ENCODE measurements around the gene VPS45. TPM values are rescaled to one million over a fixed set of nuclear protein-coding genes. Genes with fewer than 3 reads are reported as not detected.

The VPS45 gene
- total RNA-seq, 1 donor from 2014 or later: 37.4 TPM

DNA sequence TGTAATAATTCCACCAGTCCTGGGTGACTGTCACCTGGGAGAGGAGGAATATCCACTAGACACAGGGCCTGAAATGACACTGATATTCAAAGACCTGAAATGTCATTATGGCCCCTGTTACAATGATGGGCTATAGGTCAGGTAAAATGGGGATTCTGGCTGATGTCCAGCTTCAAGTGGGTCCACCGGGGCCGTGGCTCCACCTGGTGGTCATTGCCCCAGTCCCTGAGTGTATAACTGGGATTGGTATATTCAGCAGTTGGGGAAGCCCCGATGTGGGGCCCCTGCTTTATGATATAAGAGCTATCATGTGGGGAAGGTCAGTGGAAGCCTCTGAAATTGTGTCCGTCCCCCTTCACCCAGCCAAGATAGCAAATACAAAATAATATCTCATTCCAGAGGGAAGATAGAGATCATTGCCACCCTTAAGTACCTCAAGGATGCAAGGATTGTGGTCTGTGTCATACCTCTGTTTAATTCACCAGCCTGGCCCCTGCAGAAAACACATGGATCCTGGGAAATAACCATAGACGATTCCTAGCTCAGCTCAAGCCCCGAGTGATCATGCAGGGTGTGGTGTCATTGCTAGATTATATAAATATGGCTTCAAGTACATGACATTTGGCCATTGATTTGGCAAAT, 101.5 kb downstream of the VPS45 start:
- no peak overlapping the region for H3K4me3 ChIP-seq
- H3K27me3 ChIP-seq: no peaks in the 10 kb centered on the region
- intact Hi-C loops (cut with DNase I): no loop called here
- ATAC-seq (peak; percentile 78), DNase-seq (peak; percentile 76)
- H3K9me3 ChIP-seq: no peaks in the 10 kb centered on the region
- no peaks in the 10 kb centered on the region for H3K4me1 ChIP-seq
- H3K36me3 ChIP-seq: no peaks in the 10 kb centered on the region
- H3K27ac ChIP-seq: no peak overlapping the region
- TF ChIP-seq, protein P1, sequence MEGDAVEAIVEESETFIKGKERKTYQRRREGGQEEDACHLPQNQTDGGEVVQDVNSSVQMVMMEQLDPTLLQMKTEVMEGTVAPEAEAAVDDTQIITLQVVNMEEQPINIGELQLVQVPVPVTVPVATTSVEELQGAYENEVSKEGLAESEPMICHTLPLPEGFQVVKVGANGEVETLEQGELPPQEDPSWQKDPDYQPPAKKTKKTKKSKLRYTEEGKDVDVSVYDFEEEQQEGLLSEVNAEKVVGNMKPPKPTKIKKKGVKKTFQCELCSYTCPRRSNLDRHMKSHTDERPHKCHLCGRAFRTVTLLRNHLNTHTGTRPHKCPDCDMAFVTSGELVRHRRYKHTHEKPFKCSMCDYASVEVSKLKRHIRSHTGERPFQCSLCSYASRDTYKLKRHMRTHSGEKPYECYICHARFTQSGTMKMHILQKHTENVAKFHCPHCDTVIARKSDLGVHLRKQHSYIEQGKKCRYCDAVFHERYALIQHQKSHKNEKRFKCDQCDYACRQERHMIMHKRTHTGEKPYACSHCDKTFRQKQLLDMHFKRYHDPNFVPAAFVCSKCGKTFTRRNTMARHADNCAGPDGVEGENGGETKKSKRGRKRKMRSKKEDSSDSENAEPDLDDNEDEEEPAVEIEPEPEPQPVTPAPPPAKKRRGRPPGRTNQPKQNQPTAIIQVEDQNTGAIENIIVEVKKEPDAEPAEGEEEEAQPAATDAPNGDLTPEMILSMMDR (IDR thresholded peaks at IDR 0.05): peak; percentile 73

DNA sequence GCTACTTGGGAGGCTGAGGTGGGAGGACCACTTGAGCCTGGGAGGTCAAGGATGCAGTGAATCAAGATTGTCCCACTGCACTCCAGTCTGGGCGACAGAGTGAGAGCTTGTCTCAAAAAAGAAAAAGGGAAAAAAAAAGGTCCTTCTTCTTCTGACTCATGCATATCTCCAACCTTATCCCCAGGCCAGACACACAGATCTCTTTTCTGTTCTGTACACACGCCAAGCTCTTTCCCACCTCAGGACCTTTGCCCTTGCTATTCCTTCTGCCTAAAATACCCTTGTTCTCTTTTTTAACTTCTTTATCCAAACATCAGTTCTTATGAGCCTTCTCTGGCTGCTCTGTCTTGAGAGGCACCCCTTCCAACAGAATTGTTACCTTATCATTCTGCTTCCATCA, 104.2 kb downstream of the VPS45 start:
- intact Hi-C loops (cut with DNase I): no loop called here
- TF ChIP-seq, protein P1 (IDR thresholded peaks at IDR 0.05): no peak
- no peak overlapping the region for H3K27ac ChIP-seq
- DNase-seq (no peak), ATAC-seq (no peak)
- no peaks in the 10 kb centered on the region for H3K9me3 ChIP-seq
- H3K27me3 ChIP-seq: no peaks in the 10 kb centered on the region
- no peak overlapping the region for H3K4me3 ChIP-seq
- H3K36me3 ChIP-seq: no peaks in the 10 kb centered on the region
- H3K4me1 ChIP-seq: no peaks in the 10 kb centered on the region

DNA sequence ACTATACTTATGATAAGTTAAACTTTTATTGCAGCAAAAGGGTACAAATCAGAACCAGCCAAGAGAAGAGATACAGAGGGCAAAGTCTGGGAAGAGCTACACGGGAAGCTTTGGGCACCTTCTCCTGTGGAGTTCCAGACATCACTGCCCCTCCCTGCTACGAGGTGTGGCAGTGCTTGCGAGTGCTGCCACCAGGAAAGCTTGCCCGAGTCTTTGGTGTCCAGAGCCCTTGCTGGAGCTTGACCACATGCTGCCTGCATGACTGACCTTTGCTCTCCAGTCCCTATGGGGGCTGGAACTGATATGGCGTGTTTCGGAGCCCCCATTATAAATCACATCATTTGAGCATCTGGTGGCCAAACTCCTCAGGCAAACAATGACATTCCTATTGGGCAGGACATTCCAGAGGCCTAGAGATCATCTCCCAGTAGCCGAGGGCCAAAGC, 105.6 kb downstream of the VPS45 start:
- no peaks in the 10 kb centered on the region for H3K27me3 ChIP-seq
- no peak for ATAC-seq
- no peak overlapping the region for H3K27ac ChIP-seq
- H3K4me3 ChIP-seq: no peak overlapping the region
- TF ChIP-seq, protein P1 (IDR thresholded peaks at IDR 0.05): no peak
- H3K36me3 ChIP-seq: no peaks in the 10 kb centered on the region
- DNase-seq: no peak
- intact Hi-C loops (cut with DNase I): no loop called here
- H3K4me1 ChIP-seq: no peaks in the 10 kb centered on the region
- no peaks in the 10 kb centered on the region for H3K9me3 ChIP-seq

DNA sequence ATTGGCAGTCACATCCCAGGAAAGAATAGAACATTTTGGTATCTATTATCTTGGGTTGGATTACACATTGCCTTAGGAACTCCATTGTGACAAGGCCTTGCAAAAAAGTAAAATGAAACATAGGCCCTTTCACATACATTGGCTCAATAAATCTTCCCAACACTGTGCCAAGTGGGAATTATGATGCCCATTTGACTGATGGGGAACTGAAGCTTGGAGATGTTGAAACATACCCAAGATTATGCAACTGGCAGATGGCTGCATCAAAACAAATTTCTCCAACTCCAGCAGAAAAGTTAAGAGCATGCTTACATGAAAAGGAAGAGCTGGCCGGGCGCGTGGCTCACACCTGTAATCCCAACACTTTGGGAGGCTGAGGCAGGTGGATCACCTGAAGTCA, 109.0 kb downstream of the VPS45 start:
- Histone ChIP-seq H3K27me3 (no peaks in the 10 kb centered on the region), H3K4me3 (no peak overlapping the region), H3K27ac (no peak overlapping the region), H3K4me1 (no peaks in the 10 kb centered on the region), H3K9me3 (no peaks in the 10 kb centered on the region), H3K36me3 (no peaks in the 10 kb centered on the region)
- ATAC-seq (peak; percentile 24), DNase-seq (no peak)
- intact Hi-C loops (cut with DNase I): no loop called here
- TF ChIP-seq, protein P1 (IDR thresholded peaks at IDR 0.05): no peak

DNA sequence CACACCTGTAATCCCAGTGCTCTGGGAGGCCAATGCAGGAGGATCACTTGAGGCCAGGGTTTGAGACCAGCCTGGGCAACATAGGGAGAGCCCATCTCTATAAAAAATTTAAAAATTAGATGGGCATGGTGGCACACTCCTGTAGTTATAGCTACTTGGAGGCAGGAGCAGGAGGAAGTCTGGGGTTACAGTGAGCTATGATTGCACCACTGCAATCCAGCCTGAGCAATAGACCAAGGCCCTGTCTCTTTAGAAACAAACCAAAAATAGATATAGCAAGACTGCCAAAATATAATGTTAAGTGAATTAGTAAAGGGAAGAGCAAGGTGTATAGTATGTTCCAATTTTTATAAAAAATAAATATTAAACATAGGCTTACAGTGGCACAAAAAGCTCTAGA, 111.0 kb downstream of the VPS45 start:
- Histone ChIP-seq H3K27ac (no peak overlapping the region), H3K4me3 (no peak overlapping the region), H3K9me3 (no peaks in the 10 kb centered on the region), H3K4me1 (no peaks in the 10 kb centered on the region), H3K27me3 (no peaks in the 10 kb centered on the region), H3K36me3 (no peaks in the 10 kb centered on the region)
- intact Hi-C loops (cut with DNase I): no loop called here
- DNase-seq: no peak
- peak; percentile 68 for ATAC-seq
- TF ChIP-seq, protein P1 (IDR thresholded peaks at IDR 0.05): no peak

DNA sequence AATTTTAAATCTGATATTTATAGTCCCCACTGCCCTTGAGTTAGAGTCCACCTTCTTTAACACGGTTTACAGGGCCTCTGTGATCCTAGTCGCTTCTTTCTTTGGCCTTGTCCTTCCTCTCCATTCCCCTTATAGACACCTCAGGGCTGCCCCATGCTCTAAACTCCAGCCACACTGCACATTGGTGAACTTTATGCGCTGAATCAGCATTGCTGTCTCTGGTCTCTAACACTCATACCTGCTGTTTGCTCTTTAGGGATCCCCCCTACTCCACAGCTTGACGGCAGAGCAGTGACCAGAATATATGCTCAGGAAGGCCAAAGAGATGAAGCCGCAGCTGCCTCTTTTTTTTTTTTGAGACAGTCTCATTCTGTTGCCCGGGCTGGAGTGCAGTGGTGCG, 112.3 kb downstream of the VPS45 start:
- ATAC-seq (no peak), DNase-seq (no peak)
- Histone ChIP-seq H3K4me3 (no peak overlapping the region), H3K27ac (no peak overlapping the region), H3K36me3 (no peaks in the 10 kb centered on the region), H3K27me3 (no peaks in the 10 kb centered on the region), H3K4me1 (no peaks in the 10 kb centered on the region), H3K9me3 (no peaks in the 10 kb centered on the region)
- TF ChIP-seq, protein P1 (IDR thresholded peaks at IDR 0.05): no peak
- intact Hi-C loops (cut with DNase I): no loop called here

Data from upper lobe of right lung (tissue), 1 donor.